H7 (cell line): ENCODE results near the gene ZNG1B. TPM values are rescaled to one million over a fixed set of nuclear protein-coding genes. Genes with fewer than 3 reads are reported as not detected.
"Not testable (repeated sequence)": the region's sequence is repeated elsewhere in the genome, so short reads cannot be mapped to it uniquely, and the experiment has no call there.

Experiments
- DNase-seq: peaks from one replicate; pipeline ENCODE4 v3.0.0; 2012
- H3K27me3 ChIP-seq: 2 replicates; pipeline ENCODE4 v1.6.0; 2011; ENCODE audit warnings: mild to moderate bottlenecking, low read length; ENCODE audit not compliant: control insufficient read depth, insufficient read depth
- H3K36me3 ChIP-seq: replicated peaks from 2 replicates; pipeline ENCODE4 v1.5.1; 2011; ENCODE audit warnings: low read length; ENCODE audit not compliant: control insufficient read depth, insufficient read depth
- H3K4me3 ChIP-seq: 2 replicates; pipeline ENCODE4 v1.5.1; 2011; ENCODE audit warnings: low read depth, mild to moderate bottlenecking, control low read depth, low read length, moderate library complexity; ENCODE audit not compliant: insufficient read depth
- total RNA-seq: library from RNA; depleted of rRNA; stranded (reverse); fragments of >200 nt; shearing (Covaris generic); gene quantifications from 2 replicates; pipeline ENCODE4 v1.2.3, GENCODE V29; 2014

Gene ZNG1B
- total RNA-seq, 1 experiment from 2014 or later: 19.1 TPM

- DNase-seq, H3K4me3 ChIP-seq, H3K36me3 ChIP-seq: not testable (repeated sequence)
- peaks cover 53% of the 10 kb centered on the region for H3K27me3 ChIP-seq
Observed at GRCh38 chr2:113499019-113499885, 61.8 kb downstream of the ZNG1B start.

- H3K4me3 ChIP-seq, H3K36me3 ChIP-seq: not testable (repeated sequence)
- DNase-seq: peak; percentile 18
- peaks cover 57% of the 10 kb centered on the region for H3K27me3 ChIP-seq
Observed at GRCh38 chr2:113499886-113500722, 62.6 kb downstream of the ZNG1B start.

GRCh38 chr2:113500723-113501038 is 63.2 kb downstream of the ZNG1B start:
- not testable (repeated sequence) for DNase-seq, H3K4me3 ChIP-seq, H3K36me3 ChIP-seq
- H3K27me3 ChIP-seq: peaks cover 59% of the 10 kb centered on the region

GRCh38 chr2:113502216-113503093 is 65.0 kb downstream of the ZNG1B start:
- not testable (repeated sequence) for H3K36me3 ChIP-seq
- peaks cover 65% of the 10 kb centered on the region for H3K27me3 ChIP-seq
- peak; percentile 2 for DNase-seq
- peak overlapping the region; percentile 12; the same call in 1 of the 2 replicates for H3K4me3 ChIP-seq

DNA sequence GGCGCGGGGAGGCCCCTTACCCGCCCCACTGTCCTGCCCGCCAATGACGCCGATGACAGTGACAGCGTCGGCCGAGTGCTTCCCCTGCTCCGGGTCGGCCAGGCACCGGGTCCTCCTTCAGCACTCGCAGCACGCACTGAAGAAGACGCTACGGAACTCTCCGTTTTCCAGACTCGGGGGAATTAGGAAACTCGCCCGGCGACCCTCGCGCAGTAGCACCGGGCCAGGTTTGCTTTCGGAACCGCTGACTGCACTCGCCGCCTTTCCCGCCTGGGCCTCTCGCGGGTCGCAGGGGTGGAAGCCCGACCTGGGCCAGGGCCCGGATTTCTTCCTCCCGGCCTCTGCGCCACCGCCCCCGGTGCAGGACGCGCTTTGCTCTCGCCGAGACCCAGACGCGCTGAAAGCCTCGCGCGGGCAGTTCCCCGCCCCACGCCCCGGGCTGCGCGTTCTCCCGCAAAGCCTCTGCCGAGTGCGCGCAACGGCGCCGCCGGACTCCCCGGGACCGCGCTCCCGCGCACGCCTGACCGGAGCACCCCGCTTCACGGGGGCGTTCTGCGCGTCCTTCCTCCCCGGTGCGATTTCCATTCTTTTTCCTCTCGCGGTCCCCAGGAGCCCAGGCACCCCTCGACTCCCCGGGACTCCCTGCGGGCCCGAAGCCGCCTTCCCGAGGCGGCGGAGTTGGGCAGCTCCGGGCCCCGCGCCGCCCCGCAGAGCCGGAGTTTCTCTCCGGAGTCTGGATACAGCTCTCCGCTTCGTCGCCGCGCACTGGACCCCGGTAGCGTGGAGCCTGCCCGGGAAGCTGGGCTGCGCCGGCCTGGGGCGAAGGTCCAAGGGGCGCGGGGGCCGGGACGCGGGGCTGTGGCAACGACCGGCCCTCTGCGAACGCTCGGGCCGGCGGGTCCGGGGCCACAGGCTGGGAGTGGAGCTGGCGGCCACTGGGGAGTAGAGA is 65.9 kb downstream of the ZNG1B start:
- Histone ChIP-seq H3K27me3 (peaks cover 70% of the 10 kb centered on the region), H3K4me3 (peak overlapping the region; percentile 12)
- DNase-seq: peak; percentile 71
- not testable (repeated sequence) for H3K36me3 ChIP-seq

DNA sequence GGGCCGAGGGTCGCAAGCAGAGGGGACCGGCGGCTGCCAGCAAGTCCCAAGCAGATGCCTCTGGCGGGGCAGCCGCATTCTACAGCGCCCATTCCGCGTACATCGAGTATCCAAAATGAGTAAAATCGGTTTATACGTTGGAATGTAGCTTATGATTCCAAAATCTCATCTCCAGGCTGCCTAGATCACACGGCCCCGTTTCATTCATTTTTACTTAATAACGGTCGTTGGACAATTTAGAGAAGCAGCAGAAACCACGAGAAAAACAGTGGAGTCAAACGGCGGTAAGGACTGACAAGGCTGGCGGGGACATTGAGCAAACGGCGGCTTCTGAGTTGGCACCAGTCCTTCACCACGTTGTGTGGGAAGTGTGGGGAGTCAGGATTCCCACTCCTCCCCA is 66.6 kb downstream of the ZNG1B start:
- H3K4me3 ChIP-seq, H3K36me3 ChIP-seq: not testable (repeated sequence)
- H3K27me3 ChIP-seq: peaks cover 67% of the 10 kb centered on the region
- DNase-seq: peak; percentile 2

DNA sequence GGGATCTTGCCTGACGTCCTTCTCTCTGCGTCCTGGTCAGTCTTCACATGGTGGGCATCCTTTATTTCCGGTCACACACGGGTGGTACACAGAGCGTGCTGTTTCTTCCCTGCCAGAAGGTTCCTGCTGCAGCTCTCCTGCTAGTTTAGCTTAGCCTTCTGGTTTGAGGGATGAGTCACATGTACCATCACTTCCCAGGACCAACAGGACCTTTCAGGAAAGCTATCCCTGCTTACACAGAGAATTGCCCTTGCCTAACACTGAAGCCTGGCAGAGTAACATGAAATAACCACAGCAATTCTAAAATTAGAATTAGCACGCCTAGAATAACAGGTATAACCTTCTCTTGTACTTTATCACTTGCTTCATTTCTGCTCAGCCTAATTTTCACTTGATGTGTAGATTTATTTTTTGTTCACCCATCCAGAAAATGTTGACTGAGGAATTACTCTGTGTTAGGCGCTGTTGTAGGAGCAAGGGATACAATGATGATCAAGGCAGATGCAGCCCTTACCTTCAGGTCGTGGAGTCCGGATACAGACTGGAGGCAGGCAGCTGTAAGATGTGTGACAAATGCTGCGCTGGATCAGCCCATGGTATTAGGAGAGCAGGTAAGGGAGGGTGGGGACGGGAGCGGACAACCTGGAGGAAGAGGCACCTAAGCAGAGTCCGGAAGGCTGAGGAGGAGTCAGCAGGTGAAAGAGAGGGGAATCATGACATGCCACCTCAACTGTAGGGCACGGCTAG is 70.1 kb downstream of the ZNG1B start:
- not testable (repeated sequence) for H3K4me3 ChIP-seq, H3K36me3 ChIP-seq, DNase-seq
- H3K27me3 ChIP-seq: peaks cover 43% of the 10 kb centered on the region

GRCh38 chr2:113508187-113508586 is 70.7 kb downstream of the ZNG1B start:
- not testable (repeated sequence) for H3K4me3 ChIP-seq, DNase-seq, H3K36me3 ChIP-seq
- peaks cover 36% of the 10 kb centered on the region for H3K27me3 ChIP-seq

DNA sequence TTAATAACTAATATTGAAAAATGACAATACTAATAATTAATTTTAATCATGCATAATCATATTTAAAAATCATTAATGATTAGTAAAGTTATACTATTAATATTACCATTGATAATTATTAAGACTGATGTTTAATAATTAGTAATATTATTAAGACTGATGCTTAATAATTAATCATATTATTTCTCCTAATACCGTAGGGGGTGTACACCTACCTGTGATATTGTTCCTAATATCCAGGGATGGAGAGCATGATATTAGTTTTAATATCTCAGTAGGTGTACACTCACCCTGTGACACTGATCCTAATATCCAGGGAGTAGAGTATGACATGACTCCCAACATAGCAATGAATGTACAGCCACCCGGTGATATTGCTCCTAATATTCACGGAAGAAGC is 73.4 kb downstream of the ZNG1B start:
- not testable (repeated sequence) for H3K36me3 ChIP-seq, DNase-seq, H3K4me3 ChIP-seq
- H3K27me3 ChIP-seq: peaks cover 22% of the 10 kb centered on the region

GRCh38 chr2:113511859-113512258 is 74.4 kb downstream of the ZNG1B start:
- peaks cover 19% of the 10 kb centered on the region for H3K27me3 ChIP-seq
- H3K4me3 ChIP-seq, H3K36me3 ChIP-seq: not testable (repeated sequence)
- DNase-seq: peak; percentile 24

- not testable (repeated sequence) for H3K36me3 ChIP-seq, H3K27me3 ChIP-seq, DNase-seq, H3K4me3 ChIP-seq
Observed at GRCh38 chr2:113515457-113515856, 78.0 kb downstream of the ZNG1B start.

- not testable (repeated sequence) for H3K36me3 ChIP-seq, H3K27me3 ChIP-seq, H3K4me3 ChIP-seq, DNase-seq
Observed at GRCh38 chr2:113515995-113516394, 78.5 kb downstream of the ZNG1B start.

DNA sequence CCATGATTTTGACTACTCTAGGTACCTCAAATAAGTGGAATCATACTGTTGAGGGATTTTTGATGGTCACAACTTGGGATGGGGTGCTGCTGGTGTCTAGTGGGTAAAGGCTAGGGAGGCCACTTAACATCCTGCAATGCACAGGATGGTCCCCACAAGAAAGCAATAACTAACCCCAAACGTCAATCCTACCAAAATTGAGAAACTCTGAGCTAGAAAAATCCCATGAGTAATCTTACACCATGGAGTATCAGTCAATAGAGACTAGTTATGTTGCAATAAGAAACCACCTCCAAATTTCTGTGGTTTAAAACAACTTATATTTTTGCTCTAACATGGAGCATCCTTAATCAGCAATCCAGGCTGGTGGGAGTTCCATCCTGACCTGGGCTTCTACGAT is 79.5 kb downstream of the ZNG1B start:
- not testable (repeated sequence) for H3K36me3 ChIP-seq, H3K4me3 ChIP-seq, H3K27me3 ChIP-seq, DNase-seq
